HG02642 (cell line): ENCODE measurements around the gene JMJD1C.
"Not testable (repeated sequence)": the region's sequence is repeated elsewhere in the genome, so short reads cannot be mapped to it uniquely, and the experiment has no call there.

Source experiments
- ATAC-seq: cut with Tn5 transposase; IDR thresholded peaks from one replicate; pipeline ENCODE4 v1.9.1; 2021; ENCODE audit warnings: mild to moderate bottlenecking; ENCODE audit not compliant: unreplicated experiment, poor library complexity

The JMJD1C gene

GRCh38 chr10:63465293-63466143 lies at the start of gene JMJD1C:
TSS of gene JMJD1C (minus strand) at chr10:63465977. CDS start at chr10:63465662, 315 bp downstream.
- peak; percentile 75 for ATAC-seq

- ATAC-seq = peak; percentile 42
Observed at GRCh38 chr10:63515002-63515763, 49.4 kb upstream of the JMJD1C start.

GRCh38 chr10:63506554-63506953 lies 40.8 kb upstream of the JMJD1C start:
- ATAC-seq = no peak

DNA sequence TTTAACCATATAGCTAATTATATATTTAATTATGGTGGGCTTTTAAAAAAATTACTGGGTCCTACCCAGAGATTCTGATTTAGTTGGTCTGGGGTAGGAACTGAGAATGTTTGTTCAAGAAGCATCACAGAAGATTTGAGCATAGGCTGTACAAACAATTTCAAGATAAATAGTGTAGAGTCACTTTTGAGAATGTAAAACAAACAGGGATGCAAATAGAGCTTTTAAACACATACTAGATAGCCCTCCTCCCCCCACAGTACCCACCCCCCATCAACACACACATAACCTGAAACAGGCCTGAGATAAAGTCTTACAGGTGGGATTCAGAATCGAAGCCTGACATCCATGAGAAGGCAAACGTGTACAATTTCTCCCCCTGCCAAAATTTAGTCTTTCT lies 39.8 kb upstream of the JMJD1C start:
- no peak for ATAC-seq

GRCh38 chr10:63504145-63504881 lies 38.5 kb upstream of the JMJD1C start:
- no peak for ATAC-seq

DNA sequence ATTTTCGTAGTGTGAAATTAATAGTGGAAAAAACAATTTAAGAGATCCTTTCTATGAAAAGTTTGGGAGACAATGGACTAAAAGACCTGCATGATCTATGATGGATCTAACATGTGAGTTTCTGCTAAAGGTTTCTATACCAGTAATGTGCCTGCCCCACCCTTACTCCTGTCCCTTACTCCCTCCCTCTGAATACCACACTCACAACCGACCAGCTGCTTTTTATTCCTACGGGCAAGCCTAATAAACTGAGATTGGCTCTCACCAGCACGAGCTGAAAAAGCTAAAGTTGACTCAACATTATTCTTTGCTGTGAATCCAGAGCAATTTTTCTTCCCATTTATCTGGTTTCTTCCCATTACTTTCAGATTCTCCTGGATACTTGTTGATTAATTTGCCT lies 37.6 kb upstream of the JMJD1C start:
- ATAC-seq = no peak

DNA sequence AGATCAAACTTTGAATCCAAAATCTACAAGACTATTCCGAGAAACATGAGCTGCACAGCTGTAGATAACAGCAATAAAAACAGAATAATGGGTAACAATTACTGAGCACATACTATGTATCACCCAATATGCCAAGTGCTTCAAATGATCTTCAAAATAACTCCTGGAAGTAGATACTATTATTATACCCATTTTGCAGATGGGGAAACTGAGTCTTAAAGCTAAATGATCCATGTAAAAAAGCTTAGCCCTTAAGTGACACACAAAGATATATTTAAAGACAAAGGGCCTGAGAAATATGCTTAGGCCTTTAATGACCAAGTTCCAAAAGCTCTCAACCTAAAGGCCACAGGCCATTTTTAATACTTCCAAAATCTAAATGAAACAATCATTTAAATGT lies 37.1 kb upstream of the JMJD1C start:
- ATAC-seq = no peak

DNA sequence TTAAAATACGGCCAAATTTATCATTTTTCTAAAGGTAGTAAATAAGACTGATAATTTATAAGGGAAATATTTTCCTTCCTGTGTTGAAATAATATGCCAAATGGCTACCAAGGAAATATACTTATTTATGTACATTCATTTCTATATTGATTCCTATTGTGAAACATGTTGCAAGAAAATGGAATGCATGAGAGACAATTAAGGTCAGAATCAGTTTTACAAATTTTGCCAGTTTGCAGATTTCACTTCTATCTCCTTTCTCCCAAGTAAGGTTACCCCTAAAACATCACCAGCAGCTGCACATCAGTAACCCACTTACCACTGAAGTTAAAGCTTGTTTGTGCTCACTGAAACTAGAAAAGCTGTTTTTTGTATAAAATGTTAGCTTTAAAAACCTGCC lies 36.2 kb upstream of the JMJD1C start:
- ATAC-seq = no peak

DNA sequence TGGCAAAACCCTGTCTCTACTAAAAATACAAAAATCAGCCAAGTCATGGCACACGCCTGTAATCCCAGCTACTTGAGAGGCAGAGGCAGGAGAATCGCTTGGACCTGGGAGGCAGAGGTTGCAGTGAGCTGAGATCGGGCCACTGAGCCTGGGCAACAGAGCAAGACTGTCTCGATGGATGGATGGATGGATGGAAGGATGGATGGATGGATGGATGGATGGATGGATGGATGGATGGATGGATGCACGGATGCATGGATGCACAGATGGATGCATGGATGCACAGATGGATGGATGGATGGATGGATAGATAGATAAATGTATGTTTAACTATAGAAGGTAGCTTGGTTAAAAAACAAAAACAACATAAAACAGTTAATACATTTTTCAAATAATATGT lies 34.8 kb upstream of the JMJD1C start:
- ATAC-seq = not testable (repeated sequence)

DNA sequence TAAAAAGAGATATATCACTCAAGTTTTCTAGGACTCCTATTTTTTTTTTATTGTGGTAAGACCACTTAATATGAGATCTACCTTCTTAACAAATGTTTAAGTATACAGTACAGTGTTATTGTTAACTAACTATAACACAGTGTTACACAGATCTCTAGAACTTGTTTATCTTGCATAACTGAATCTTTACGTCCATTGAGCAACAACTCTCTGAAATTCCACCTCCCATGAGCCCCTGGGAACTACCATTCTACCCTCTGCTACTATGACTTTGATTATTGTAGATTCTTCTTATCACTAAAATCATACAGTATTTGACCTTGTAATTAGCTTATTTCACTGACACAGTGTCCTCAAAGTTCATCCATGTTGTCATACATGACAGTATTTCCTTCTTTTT lies 32.9 kb upstream of the JMJD1C start:
- ATAC-seq = no peak

DNA sequence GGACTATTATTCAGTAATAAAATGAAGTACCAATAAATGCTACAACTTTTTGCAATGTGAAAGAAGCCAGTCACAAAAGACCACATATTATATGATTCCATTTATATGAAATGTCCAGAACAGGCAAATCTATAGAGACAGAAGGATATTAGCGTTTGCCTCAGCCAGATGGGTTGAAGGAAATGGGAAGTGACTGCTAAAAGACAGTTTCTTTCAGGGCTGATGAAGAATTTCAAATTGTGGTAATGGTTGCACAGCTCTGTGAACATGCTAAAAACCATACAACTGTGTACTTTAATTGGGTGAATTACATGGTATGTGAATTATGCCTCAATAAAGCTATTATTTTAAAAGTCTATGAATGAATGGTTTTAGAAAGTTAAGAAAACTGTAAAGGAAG lies 31.5 kb upstream of the JMJD1C start:
- ATAC-seq = no peak

DNA sequence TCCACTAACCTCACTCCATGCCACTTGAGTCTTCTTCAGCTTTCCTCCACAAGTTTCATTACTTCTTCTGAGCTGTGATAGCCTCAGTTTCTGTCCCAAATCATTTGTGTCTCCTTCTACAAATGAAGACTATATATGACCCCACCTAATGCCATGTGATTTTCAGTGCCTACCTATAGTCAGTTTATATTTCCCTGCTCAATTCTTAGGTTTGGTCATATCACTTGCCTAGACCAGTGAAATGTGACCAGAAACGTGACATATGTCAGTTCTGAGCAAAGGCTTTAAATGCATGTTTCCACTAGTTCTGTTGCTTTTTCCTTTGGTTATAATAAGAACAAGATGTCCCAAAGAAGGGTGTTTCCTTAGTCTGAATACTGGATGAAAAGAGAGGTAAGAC lies 30.8 kb upstream of the JMJD1C start:
- ATAC-seq = no peak

DNA sequence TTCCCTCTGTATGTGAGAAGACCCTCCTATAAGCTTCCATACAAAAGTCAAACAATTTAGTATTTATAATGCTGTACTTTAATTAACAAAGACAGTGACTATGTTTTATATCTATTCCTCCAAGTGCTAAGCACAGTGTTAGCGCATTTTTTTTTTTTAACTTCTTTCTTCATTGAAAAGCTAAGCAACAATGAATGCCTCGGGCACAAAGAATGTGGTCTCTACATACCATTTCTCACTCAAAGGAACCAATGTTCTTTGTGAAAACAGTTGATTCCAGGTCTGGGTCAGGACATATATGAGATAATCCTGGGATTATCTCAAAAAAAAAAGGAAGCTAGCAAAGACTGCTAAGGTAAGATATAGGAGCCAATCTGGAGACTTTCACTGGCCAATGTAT lies 29.2 kb upstream of the JMJD1C start:
- no peak for ATAC-seq

DNA sequence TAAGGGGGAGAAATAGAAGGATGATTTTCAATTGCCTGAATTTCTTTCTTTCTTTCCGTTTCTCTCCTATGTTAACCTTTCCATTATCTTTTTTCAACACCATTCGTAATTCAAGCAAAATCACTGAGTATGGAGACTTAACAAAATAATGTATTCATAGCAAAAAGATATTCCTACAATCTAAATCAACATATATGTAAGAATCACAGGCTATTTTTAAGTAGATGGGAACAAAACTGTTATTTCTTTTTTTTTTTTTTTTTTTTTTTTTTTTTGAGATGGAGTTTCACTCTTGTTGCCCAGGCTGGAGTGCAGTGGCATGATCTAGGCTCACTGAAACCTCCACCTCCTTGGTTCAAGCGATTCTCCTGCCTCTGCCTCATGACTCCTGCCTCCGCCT lies 27.2 kb upstream of the JMJD1C start:
- no peak for ATAC-seq

DNA sequence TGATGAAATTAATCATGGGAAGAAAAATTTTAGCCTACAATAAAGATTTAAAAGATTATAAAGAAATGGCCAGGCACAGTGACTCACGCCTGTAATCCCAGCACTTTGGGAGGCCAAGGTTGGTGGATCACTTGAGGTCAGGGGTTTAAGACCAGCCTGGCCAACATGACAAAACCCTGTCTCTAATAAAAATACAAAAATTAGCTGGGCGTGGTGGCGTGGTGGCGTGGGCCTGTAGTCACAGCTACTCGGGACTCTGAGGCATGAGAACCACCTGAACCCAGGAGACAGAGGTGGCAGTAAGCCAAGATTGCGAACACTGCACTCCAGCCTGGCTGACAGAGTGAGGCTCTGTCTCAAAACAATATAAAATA lies 26.5 kb upstream of the JMJD1C start:
- not testable (repeated sequence) for ATAC-seq

DNA sequence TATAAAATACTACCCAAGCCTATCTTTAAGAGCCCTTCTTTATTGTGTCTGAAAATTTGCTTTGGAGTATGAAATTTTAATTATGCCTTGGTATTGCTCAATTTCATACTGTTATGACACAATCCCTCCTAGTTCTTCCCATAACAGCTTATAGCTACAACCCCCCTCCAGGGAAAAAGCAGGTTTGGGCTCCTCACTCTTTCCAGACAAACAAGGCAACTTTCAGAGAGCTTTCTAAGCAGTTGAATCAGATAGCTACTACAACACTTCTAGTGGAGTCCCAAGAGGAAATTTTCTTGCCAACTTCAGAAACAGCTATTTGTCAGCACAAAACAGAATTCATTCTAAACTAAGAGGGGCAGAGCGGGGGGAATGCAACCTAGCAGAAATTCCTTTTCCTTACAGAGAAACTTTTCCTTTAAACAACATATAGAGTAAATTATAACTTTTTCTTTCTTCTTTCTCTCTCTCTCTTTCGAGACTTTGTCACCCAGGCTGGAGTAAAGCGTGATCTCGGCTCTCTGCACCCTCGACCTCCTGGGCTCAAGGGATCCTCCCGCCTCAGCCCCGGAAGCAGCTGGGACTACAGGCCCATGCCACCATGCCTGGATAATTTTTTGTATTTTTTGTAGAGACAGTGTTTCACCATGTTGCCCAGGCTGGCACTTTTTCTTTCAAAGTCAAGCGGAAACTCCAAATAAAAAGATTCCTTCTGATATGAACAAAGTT lies 26.0 kb upstream of the JMJD1C start:
- no peak for ATAC-seq

DNA sequence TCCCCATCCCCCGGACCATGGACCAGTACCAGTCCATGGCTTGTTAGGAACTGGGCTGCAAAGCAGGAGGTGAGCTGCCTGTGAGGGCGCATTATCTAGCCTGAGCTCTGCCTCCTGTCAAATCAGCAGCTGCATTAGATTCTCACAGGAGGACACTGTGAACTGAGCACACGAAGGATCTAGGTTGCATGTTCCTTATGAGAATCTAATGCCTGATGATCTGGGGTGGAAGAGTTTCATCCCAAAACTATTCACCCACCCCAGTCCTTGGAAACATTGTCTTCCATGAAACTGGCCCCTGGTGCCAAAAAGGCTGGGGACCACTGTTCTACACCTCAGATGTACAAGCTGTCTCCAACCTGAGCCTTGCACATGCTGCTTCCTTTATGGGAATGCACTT lies 24.1 kb upstream of the JMJD1C start:
- ATAC-seq = no peak

- no peak for ATAC-seq
Observed at GRCh38 chr10:63487990-63488389, 22.2 kb upstream of the JMJD1C start.

- ATAC-seq = no peak
Observed at GRCh38 chr10:63483983-63484382, 18.2 kb upstream of the JMJD1C start.

GRCh38 chr10:63481815-63482421 lies 16.1 kb upstream of the JMJD1C start:
- no peak for ATAC-seq
